Measurements from ENCODE around the gene TEX19. TPM values are rescaled to one million over a fixed set of nuclear protein-coding genes. Genes with fewer than 3 reads are reported as not detected.

The TEX19 gene
- total RNA-seq, 2 experiments from 2014 or later: 2.0 to 3.4 TPM

GRCh38 chr17:82412535-82413520 is 53.8 kb downstream of the TEX19 start:
- H3K36me3 ChIP-seq (ENCODE audit: insufficient read depth, low read length): peaks cover 26% of the 10 kb centered on the region; the same call in 1 of the 2 replicates
- POLR2A ChIA-PET: no interaction called here
- no TSS peak for BruUV-seq (replicated peaks)
- H3K9me2 ChIP-seq (ENCODE audit: insufficient read depth, low read length): no peaks in the 10 kb centered on the region
- CTCF ChIA-PET (ENCODE audit: unreplicated experiment): no interaction called here
- intact Hi-C loops (cut with micrococcal nuclease; ENCODE audit: unreplicated experiment): no loop called here
- TF ChIP-seq CTCF (conservative IDR thresholded peaks at IDR 0.05; ENCODE audit: low read length) (no peak), EZH2phosphoT487 (IDR thresholded peaks at IDR 0.05; ENCODE audit: borderline replicate concordance, low read depth, low read length) (no peak)
- H3K4me1 ChIP-seq (ENCODE audit: insufficient read depth, low read length, poor library complexity, severe bottlenecking): peaks cover 10% of the 10 kb centered on the region
- 0 out of 2 replicates have a peak, but pooled peaks cover 3% of the 10 kb centered on the region for H4K20me1 ChIP-seq (ENCODE audit: insufficient read depth, low read length)
- no peak overlapping the region for H2AFZ ChIP-seq (ENCODE audit: low read length)
- no peak for DNase-seq (ENCODE audit: low spot score)
- H3K4me2 ChIP-seq (ENCODE audit: low read length): no peak overlapping the region
- H3K4me3 ChIP-seq (ENCODE audit: low read depth, low read length, poor library complexity, severe bottlenecking): no peak overlapping the region
- H3K9me3 ChIP-seq (ENCODE audit: low read length): no peaks in the 10 kb centered on the region
- H3K27ac ChIP-seq (ENCODE audit: low read depth, low read length, poor library complexity, severe bottlenecking): no peak overlapping the region
- peaks cover 9% of the 10 kb centered on the region; the same call in 1 of the 2 replicates for H3K79me2 ChIP-seq (ENCODE audit: insufficient read depth, low read depth, low read length)

Other genes with a start within 250 kb of the TEX19 start
- 30.7 and 34.5 TPM in 2 replicates for gene CCDC57, start 146.4 kb upstream of the TEX19 start, total RNA-seq (2014; rRNA removed; shearing (Covaris generic))
- 56.1 and 58.7 TPM in 2 replicates for gene CCDC57, start 146.4 kb upstream of the TEX19 start, total RNA-seq (2022)
- 10.1 and 21.6 TPM in 2 replicates for gene SLC16A3, start 130.2 kb upstream of the TEX19 start, total RNA-seq (2014; rRNA removed; shearing (Covaris generic))
- 28.3 and 55.0 TPM in 2 replicates for gene SLC16A3, start 130.2 kb upstream of the TEX19 start, total RNA-seq (2022)
- 39.7 and 53.0 TPM in 2 replicates for gene CSNK1D, start 85.5 kb upstream of the TEX19 start, total RNA-seq (2014; rRNA removed; shearing (Covaris generic))
- gene CSNK1D, start 85.5 kb upstream of the TEX19 start, total RNA-seq (2022): 170 and 181 TPM in 2 replicates
- not detected in 2 replicates for gene CD7, start 41.6 kb upstream of the TEX19 start, total RNA-seq (2014; rRNA removed; shearing (Covaris generic))
- gene CD7, start 41.6 kb upstream of the TEX19 start, total RNA-seq (2022): not detected in 2 replicates
- gene SECTM1, start 25.5 kb upstream of the TEX19 start, total RNA-seq (2014; rRNA removed; shearing (Covaris generic)): not detected in 2 replicates
- gene SECTM1, start 25.5 kb upstream of the TEX19 start, total RNA-seq (2022): not detected in 2 replicates
- gene UTS2R, start 12.5 kb downstream of the TEX19 start, total RNA-seq (2014; rRNA removed; shearing (Covaris generic)): 11.9 and 17.4 TPM in 2 replicates
- gene UTS2R, start 12.5 kb downstream of the TEX19 start, total RNA-seq (2022): 34.9 and 36.3 TPM in 2 replicates
- gene HEXD, start 59.1 kb downstream of the TEX19 start, total RNA-seq (2014; rRNA removed; shearing (Covaris generic)): 88.8 and 93.2 TPM in 2 replicates
- 87.9 and 94.7 TPM in 2 replicates for gene HEXD, start 59.1 kb downstream of the TEX19 start, total RNA-seq (2022)
- 46.9 and 55.6 TPM in 2 replicates for gene OGFOD3, start 59.3 kb downstream of the TEX19 start, total RNA-seq (2014; rRNA removed; shearing (Covaris generic))
- gene OGFOD3, start 59.3 kb downstream of the TEX19 start, total RNA-seq (2022): 65.2 and 80.8 TPM in 2 replicates
- gene CYBC1, start 91.5 kb downstream of the TEX19 start, total RNA-seq (2014; rRNA removed; shearing (Covaris generic)): 424 and 470 TPM in 2 replicates
- gene CYBC1, start 91.5 kb downstream of the TEX19 start, total RNA-seq (2022): 679 and 701 TPM in 2 replicates
- gene NARF, start 99.5 kb downstream of the TEX19 start, total RNA-seq (2014; rRNA removed; shearing (Covaris generic)): 75.0 and 82.5 TPM in 2 replicates
- gene NARF, start 99.5 kb downstream of the TEX19 start, total RNA-seq (2022): 148 and 151 TPM in 2 replicates
- gene FOXK2, start 160.5 kb downstream of the TEX19 start, total RNA-seq (2014; rRNA removed; shearing (Covaris generic)): 62.4 and 76.2 TPM in 2 replicates
- gene FOXK2, start 160.5 kb downstream of the TEX19 start, total RNA-seq (2022): 144 and 148 TPM in 2 replicates

All from OCI-LY7 (cell line).